GM19463 (cell line): ENCODE data around the gene PRICKLE1.
"Not testable (repeated sequence)": the region's sequence is repeated elsewhere in the genome, so short reads cannot be mapped to it uniquely, and the experiment has no call there.

Experiments
- ATAC-seq: cut with Tn5 transposase; IDR thresholded peaks from one replicate; pipeline ENCODE4 v1.9.1; 2021; ENCODE audit warnings: mild to moderate bottlenecking, moderate library complexity; ENCODE audit not compliant: unreplicated experiment

Gene PRICKLE1

GRCh38 chr12:42557586-42558172 is 31.9 kb downstream of the PRICKLE1 start:
- ATAC-seq: no peak

- ATAC-seq: no peak
Measured at GRCh38 chr12:42556917-42557316, 32.6 kb downstream of the PRICKLE1 start.

GRCh38 chr12:42552822-42553221 is 36.7 kb downstream of the PRICKLE1 start:
- no peak for ATAC-seq

- no peak for ATAC-seq
Measured at GRCh38 chr12:42550800-42551199, 38.7 kb downstream of the PRICKLE1 start.

GRCh38 chr12:42546709-42547108 is 42.8 kb downstream of the PRICKLE1 start:
- ATAC-seq: no peak

GRCh38 chr12:42541965-42542364 is 47.6 kb downstream of the PRICKLE1 start:
- no peak for ATAC-seq

GRCh38 chr12:42541308-42541707 is 48.2 kb downstream of the PRICKLE1 start:
- ATAC-seq: not testable (repeated sequence)

- ATAC-seq: no peak
Measured at GRCh38 chr12:42539696-42540095, 49.9 kb downstream of the PRICKLE1 start.

- ATAC-seq: no peak
Measured at GRCh38 chr12:42538203-42538602, 51.3 kb downstream of the PRICKLE1 start.

GRCh38 chr12:42534184-42534838 is 55.2 kb downstream of the PRICKLE1 start:
- ATAC-seq: no peak

GRCh38 chr12:42530284-42530683 is 59.3 kb downstream of the PRICKLE1 start:
- no peak for ATAC-seq

GRCh38 chr12:42525444-42525843 is 64.1 kb downstream of the PRICKLE1 start:
- ATAC-seq: no peak

- ATAC-seq: no peak
Measured at GRCh38 chr12:42524716-42525115, 64.8 kb downstream of the PRICKLE1 start.

- no peak for ATAC-seq
Measured at GRCh38 chr12:42516573-42516972, 73.0 kb downstream of the PRICKLE1 start.

- ATAC-seq: no peak
Measured at GRCh38 chr12:42511656-42512055, 77.9 kb downstream of the PRICKLE1 start.

- no peak for ATAC-seq
Measured at GRCh38 chr12:42510823-42511222, 78.7 kb downstream of the PRICKLE1 start.

- no peak for ATAC-seq
Measured at GRCh38 chr12:42508913-42509460, 80.6 kb downstream of the PRICKLE1 start.

GRCh38 chr12:42507565-42507964 is 82.0 kb downstream of the PRICKLE1 start:
- ATAC-seq: no peak

- no peak for ATAC-seq
Measured at GRCh38 chr12:42507081-42507480, 82.5 kb downstream of the PRICKLE1 start.

- ATAC-seq: no peak
Measured at GRCh38 chr12:42504049-42504448, 85.5 kb downstream of the PRICKLE1 start.

GRCh38 chr12:42502682-42503081 is 86.9 kb downstream of the PRICKLE1 start:
- ATAC-seq: no peak

GRCh38 chr12:42498549-42499247 is 90.8 kb downstream of the PRICKLE1 start:
- no peak for ATAC-seq
